Measurements from ENCODE around the gene HDAC9.

The HDAC9 gene

DNA sequence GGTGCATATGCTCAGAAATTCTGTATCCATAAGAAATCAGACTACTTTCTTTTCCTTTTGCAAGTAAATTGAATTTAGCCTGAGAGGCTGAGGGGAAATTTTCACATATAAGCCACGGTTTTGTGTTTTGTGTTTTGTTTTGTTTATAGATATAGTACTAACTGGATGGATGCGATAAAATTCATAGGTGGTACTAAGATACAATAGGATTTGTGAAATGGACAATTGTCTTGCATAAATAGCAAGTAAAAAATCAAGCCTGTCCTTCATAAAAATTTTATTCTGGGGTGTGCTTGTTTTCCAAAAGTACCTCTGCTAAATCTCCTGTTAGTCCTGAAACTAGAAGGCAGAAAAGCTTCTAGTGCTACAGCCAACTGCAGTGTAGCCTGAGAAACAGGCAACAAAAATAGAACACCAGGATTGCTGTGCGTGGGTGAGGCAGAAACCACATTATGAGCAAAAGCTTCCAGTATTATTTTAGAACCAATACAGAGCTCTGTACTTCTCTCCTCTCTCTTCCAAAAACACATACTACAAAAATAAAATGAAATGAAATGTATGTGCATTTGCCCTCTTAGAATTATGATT is 634 bp upstream of the HDAC9 start:
- DNase-seq (ENCODE audit: low spot score), result no peak

DNA sequence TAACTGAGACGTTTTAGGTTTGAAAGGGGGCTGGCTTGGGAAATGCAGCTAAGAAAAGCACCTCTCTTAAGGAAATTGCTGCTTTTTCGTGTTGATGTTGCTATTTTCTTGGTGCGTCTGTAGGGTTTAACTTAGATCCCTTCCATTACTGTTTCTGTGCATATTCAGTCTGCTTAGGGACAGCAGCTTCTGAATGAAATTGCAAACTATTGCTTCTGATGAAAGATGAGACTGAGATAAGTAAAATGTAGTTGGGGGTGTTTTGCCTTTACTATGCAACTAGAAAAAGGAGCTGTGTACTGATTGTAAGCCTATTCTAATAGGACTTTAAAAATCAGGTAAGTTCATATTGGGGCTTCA is 772 bp downstream of the HDAC9 start:
- no peak for DNase-seq (ENCODE audit: low spot score)

- no peak for DNase-seq (ENCODE audit: low spot score)
Observed at GRCh38 chr7:18497082-18497481, 1.5 kb downstream of the HDAC9 start.

DNA sequence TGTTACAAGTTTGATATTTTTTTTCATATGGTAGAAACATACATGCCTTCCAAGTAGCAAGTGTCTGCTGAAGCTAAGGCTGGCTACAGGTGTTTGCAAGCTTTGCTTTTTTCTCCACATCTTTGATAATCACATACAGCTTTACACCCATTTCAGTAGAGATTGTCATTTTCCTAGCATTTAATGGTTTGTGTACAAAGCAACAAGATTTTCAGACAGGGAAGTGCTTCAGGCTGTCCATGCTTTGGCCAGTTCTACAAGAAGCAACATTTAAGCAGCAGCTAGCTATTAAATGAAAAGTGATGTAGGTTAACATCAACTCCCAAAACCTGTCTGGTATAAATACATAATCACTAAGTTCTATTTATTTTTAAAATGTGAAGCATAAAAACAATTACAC is 2.3 kb downstream of the HDAC9 start:
- no peak for DNase-seq (ENCODE audit: low spot score)

- DNase-seq (ENCODE audit: low spot score), result no peak
Observed at GRCh38 chr7:18498341-18498740, 2.8 kb downstream of the HDAC9 start.

DNA sequence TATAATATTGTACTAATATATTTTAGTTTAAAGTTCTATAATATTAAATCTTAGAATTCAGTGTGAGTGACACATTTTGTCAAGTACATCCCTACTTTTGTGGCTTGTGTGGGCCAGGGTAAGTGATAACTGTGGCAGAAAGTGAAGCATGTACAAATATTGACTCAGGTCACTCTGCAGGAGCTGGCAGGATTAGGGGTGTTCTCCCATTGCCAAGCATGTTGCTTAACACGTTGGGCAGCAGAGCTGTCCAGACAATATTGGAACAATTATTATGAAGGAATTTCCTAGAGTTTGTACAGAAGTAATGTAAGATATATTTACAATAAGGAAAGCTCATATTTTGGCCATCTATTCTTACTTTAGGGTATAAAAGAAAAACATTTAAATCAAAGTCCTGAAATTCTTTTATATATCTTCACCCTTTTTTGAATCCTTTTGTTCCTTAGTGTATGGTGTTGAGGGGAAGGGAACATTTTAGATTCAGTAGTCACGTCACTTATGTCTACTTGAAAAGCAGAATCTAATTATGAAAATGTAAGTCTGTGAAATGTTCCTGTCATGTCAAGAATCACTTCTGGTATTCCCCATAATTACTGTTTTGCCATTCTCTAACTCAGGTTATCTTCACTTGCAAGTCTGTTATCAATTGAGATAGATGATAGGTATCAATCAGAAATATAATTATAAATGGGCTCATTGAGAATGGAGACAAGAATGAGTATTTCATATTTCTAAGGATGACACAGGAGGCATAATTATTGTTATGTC is 4.0 kb downstream of the HDAC9 start:
- no peak for DNase-seq (ENCODE audit: low spot score)

DNA sequence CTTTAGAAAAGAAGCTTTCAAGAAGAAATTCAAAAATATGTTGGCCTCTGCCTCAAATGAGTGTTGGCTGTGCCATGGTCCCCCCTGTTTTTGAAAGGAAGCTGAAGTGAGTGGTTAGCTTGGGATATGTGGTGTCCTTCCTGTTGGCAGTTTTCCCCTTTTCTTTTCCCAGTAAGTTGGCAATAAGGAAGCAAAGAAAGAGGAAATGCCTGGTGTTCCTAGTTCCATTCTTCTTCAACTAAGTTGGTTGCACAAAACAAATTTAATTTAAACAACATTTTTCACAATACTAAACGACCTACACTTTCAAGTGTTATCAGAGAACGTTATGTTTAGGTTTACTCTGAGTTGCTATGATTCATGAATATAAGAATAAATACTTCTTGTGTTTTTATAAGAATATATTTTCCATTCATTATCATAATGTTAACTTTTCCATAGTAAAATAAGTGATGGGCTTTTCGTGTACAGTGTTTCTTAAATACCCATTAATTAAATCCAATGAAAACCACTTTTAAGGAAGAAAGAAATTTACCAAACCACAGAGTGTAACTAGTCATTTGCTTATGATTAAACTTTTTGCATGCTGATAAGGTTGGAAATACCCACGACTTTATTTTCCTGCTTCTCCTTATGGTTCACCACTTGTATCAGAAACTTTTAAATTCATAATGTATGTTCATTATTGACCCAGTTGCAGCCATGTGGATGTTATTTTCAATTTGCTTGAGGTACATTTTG is 7.7 kb downstream of the HDAC9 start:
- no peak for DNase-seq (ENCODE audit: low spot score)

GRCh38 chr7:18504965-18505364 is 9.4 kb downstream of the HDAC9 start:
- no peak for DNase-seq (ENCODE audit: low spot score)

DNA sequence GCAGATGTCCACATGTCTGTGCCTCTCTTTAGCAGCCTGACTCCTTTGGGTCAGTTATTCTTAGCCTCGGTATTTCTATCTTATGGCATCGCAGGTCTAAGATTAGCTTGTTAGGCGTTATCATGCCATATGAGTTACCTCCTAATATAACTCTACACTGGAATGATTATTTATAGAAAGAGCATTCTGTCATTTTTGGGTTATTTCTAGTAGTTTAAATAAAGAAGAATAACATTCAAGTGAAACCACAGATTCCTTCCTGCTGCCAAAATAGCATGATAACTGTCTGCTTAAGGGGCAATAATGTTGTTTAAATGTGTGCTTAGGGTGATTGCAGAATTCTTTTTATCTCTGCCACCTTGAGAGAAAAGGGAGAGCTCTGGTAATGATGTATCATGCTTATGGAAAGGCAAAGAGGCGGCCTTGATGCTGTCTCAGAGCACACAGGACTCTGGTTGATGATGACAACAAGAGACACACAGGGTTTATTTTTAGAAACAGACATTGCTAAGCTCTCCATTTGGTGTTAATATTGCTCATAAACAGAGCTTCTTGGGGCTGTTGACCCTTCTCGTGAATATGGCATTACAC is 10.4 kb downstream of the HDAC9 start:
- DNase-seq (ENCODE audit: low spot score), result peak; percentile 53

GRCh38 chr7:18508443-18509427 is 13.2 kb downstream of the HDAC9 start:
- DNase-seq (ENCODE audit: low spot score), result peak; percentile 99

DNA sequence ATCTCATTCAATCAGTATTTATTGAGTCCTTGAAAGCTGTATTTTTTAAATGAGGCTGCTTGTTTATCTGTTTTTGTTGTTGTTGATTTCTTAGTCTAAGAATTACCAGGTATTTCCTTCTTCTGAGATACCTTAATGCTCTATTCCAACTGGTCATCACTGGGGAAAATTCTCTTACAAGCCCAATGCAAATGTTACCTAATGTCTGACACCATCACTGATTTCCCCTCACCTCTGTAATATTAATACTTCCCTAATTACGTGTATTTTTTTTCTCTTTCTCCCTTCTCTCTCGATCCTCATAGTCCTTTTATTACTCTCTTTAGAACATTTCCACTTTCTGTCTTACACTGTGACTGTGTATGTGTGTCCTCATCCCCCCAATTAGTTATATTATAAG is 13.9 kb downstream of the HDAC9 start:
- DNase-seq (ENCODE audit: low spot score), result no peak

- peak; percentile 58 for DNase-seq (ENCODE audit: low spot score)
Observed at GRCh38 chr7:18511351-18512140, 16.0 kb downstream of the HDAC9 start.

DNA sequence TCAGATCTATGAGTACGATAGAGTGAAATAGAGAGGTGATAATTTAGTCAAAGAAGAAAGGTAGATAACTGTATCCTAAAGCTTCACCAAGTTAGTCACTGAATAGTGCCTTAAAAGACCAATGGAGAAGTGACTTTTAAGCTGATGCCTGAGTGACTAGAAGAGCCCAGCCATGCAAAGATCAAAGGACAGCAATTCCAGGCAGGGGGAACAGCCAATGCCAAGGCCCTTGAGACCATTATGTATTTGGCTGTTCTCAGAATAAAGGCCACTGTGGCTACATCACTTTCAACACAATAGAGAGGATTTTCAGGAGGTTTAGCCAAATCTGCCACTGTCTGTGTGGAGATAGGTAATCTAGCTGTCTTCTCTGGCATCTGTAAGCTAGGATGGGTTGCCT is 17.8 kb downstream of the HDAC9 start:
- DNase-seq (ENCODE audit: low spot score), result peak; percentile 45

DNA sequence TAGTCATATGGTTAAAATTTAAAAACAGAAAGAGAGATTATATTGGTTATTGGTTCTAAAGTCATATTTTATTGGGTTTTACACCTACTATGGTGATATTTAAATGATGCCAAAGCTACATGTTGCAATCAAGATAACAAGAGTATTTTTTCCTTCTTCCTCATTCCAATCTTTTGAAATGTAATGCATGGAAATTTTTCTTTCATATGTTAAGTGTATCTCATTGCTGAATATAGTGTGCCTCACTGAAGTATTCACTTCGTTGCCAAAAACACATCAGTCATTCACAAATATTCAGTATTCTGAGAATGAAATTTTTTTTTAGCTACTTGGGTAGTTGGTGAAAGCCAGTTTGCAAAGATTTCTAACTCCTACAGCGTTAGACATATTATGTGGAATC is 19.5 kb downstream of the HDAC9 start:
- DNase-seq (ENCODE audit: low spot score), result no peak

DNA sequence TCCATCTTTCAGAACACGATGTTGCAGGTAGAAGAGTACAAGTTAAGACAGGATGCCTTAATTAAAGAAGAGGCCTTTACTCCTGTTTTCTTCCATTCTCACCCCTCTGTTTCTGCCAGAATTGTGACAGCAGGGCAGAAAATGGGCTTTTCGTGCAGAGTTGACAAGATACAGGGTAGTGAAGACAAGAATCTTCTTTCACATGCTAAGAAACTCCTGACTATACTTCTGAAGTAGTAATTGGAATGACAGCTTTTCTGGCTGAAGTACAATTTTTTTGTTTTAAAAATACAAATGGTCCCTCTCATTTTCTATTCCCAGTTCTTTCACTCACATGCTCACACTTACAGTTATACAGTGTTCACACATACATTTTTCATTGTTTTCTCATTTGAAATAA is 22.1 kb downstream of the HDAC9 start:
- no peak for DNase-seq (ENCODE audit: low spot score)

- DNase-seq (ENCODE audit: low spot score), result no peak
Observed at GRCh38 chr7:18518555-18518954, 23.0 kb downstream of the HDAC9 start.

DNA sequence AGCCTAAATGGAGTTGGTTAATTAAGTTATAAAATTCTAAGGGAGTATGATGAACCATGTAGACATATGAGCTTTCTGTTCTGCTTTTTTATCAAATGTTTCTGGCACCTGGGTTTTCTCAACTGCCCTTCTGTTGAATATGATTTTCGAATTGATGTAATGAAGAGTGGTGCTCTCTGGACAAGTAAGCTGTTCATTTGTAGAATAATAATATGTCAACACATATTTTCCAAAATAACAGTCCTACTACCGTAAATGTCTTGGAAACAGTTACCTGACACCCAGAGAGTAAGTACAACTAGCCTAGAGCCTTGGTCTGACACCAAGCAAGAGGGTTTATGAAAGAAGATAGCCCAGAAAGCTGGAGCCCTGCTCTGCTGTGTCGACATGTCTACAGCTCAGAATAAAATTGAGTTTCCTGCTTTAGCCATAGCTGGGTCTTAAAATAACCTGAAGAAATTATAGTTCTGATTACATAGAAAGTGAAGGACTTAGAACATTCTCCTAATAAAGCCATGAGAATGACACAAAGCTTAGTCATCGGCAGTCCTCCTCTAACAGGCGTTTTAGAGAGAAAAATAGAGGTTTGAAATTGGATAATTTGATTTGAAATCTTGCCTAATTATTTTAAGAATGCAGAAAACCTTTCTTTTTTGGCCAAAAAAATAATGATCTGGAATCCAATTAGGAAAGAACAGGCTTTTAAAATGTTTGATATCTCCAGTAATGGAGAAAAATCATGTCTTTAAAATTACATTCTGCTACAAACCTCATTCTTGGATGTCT is 25.1 kb downstream of the HDAC9 start:
- DNase-seq (ENCODE audit: low spot score), result peak; percentile 67

GRCh38 chr7:18521236-18521589 is 25.7 kb downstream of the HDAC9 start:
- DNase-seq (ENCODE audit: low spot score), result no peak

- DNase-seq (ENCODE audit: low spot score), result no peak
Observed at GRCh38 chr7:18521945-18522566, 26.5 kb downstream of the HDAC9 start.

DNA sequence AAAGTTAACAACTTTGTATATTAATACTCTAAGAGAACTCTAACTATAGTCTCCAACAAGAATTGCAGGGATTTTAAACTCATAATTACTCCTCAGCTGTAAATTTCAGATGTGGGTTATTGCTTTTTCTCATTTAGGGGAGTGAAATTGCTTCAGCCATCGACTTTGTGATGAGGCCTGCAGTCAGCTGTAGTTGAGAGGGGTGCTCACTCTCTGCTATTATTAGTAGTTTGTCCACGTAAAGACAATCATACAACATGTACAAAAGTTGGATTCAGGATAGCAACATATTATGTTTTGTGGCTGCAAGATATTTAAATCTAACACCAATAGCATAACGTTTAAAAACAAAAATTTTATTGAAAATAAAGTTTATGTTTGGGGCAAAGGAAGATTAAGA is 28.7 kb downstream of the HDAC9 start:
- DNase-seq (ENCODE audit: low spot score), result no peak

Data from RKO (cell line).